Stimulated activated CD8-positive, alpha-beta memory T cell treated with anti-CD3 and anti-CD28 coated beads, Interleukin-4, amount 100 ng/mL, for 24 hours (primary cell): Measurements from ENCODE around the gene TTLL8.
"Not testable (repeated sequence)": the region's sequence is repeated elsewhere in the genome, so short reads cannot be mapped to it uniquely, and the experiment has no call there.

Source experiments
- DNase-seq: peaks from one replicate; pipeline ENCODE4 v3.0.0-alpha.2; 2020; ENCODE audit warnings: low read depth

The TTLL8 gene

GRCh38 chr22:50058061-50058905 lies at the start of gene TTLL8:
TSS of gene TTLL8 (minus strand) at chr22:50058298.
- no peak for DNase-seq

DNA sequence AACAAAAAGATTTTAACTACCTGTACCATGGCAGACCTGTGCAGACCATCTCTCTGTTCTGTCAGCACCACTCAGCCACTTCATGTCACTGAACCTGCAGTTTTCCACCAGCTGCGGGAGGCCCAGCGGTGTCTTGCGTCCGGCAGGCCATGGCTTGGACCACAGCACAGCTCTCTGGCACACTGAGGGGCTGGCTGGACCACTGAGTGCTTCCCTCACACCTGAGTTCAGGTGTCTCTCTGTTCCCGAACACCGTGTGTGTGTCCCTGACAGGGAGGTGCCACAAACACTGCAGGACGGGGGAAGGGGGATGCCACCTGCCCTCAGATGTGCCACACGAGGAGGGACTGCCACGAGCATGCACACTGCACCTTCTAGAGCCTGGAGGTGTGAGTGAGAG lies 49.4 kb upstream of the TTLL8 start:
- DNase-seq: no peak

- DNase-seq: no peak
Measured at GRCh38 chr22:50105208-50106100, 47.4 kb upstream of the TTLL8 start.

DNA sequence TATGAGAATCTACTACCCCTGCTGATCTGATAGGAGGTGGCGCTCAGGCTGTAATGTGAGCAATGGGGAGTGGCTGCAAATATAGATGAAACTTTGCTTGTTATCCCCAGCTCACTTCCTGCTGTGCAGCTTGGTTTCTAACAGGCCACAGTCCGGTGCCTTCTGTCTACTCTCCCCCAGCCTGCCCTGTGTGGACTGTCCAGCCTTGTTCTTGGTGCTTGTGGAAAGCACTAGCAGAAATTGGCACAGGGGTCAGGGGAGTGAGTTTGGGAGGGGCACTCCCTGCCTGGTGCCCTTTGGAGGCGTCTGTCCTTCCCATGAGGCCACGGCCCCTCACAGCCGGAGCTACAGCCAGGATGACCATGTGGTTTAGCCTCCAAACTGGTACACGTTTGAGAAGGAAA lies 46.0 kb upstream of the TTLL8 start:
- no peak for DNase-seq

GRCh38 chr22:50102946-50103345 lies 44.8 kb upstream of the TTLL8 start:
- no peak for DNase-seq

- DNase-seq: no peak
Measured at GRCh38 chr22:50101870-50102565, 43.9 kb upstream of the TTLL8 start.

- no peak for DNase-seq
Measured at GRCh38 chr22:50098052-50098451, 40.0 kb upstream of the TTLL8 start.

- no peak for DNase-seq
Measured at GRCh38 chr22:50092342-50092741, 34.2 kb upstream of the TTLL8 start.

DNA sequence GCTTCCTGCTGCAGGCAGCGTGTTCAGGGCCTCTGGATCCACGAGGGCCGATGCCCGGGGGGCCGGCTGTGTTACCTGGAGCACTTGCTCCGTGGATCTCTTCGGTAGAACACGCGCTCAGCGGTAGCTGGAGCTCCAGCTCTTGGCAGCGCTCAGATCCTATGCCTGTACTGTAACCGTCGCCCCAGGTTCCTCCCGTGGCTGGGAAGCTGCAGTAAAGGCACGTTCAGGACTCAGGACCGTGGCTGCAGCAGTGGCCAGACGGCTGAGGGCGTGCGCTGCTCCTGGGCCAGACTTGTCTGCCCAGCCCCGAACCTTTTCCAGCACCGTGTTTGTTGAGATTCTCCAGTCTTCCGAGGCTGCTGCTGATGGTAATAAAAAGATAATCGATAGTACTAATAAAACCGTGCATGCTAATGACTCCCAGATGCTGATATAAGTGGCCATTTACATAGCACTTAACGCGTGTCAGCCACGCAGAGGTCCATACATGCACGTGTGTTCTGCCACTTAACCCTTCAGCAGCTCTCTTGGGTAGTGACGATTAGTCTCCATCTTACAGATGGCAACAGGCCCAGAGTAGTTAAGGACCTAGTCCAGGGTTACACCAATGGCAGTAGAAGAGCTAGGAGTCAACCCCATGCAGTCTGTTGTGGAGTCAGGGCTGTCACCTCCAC lies 33.1 kb upstream of the TTLL8 start:
- DNase-seq: no peak

GRCh38 chr22:50090412-50090714 lies 32.3 kb upstream of the TTLL8 start:
- no peak for DNase-seq

GRCh38 chr22:50089682-50090411 lies 31.7 kb upstream of the TTLL8 start, which contains the start of gene MOV10L1:
TSS of gene MOV10L1 (plus strand) at chr22:50090006. CDS start at chr22:50090089, 83 bp downstream.
- no peak for DNase-seq

DNA sequence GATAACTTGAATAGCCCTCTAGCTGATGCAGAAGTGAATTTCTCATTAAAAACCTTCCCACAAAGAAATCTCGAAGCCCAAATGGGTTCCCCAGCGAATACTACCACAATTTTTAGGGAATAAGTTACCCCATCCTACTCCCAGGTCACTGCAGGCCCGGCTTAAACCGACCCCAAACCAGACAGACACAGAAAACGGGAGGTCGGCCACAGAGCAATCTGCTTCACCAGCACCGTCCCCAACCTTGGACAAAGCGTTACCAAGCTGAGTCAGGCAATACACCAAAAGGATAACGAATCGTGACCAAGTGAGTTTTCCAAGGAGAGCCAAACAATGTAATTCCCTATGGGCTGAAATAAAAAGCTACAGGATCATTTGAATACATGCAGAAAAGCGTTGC lies 31.1 kb upstream of the TTLL8 start:
- DNase-seq: no peak

GRCh38 chr22:50088096-50088495 lies 30.0 kb upstream of the TTLL8 start:
- no peak for DNase-seq

DNA sequence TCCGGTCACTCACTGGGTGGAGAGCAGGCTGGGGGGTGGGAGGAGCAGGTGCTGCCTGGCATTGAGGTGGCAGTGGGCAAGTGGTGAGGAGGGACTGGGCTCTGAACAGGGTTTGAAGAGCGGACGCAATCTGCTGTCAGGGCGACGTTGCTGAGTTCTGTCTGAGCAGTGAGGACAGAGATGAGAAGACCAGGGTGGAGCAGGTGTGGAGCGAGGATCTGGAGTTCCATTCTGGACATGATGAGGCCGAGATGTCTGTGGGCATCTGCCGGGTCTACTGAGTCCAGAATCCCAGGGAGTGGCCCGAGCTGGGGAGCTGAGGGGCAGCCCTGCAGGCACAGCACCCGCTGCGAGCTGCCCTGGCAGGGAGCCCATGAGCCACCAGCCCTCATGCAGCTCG lies 29.5 kb upstream of the TTLL8 start:
- DNase-seq: no peak

DNA sequence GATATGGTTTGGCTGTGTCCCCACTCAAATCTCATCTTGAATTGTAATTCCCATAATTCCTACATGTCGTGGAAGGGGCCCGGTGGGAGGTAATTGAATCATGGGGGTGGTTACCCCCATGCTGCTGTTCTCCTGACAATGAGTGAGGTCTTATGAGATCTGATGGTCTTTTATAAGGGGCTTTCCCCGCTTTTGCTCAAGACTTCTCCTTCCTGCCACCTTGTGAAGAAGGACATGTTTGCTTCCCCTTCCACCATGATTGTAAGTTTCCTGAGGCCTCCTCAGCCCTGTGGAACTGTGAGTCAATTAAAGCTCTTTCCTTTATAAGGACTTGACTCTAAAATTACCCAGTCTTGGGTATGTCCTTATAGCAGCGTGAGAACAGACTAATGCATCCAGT lies 28.9 kb upstream of the TTLL8 start:
- not testable (repeated sequence) for DNase-seq

- DNase-seq: no peak
Measured at GRCh38 chr22:50086526-50086925, 28.4 kb upstream of the TTLL8 start.

DNA sequence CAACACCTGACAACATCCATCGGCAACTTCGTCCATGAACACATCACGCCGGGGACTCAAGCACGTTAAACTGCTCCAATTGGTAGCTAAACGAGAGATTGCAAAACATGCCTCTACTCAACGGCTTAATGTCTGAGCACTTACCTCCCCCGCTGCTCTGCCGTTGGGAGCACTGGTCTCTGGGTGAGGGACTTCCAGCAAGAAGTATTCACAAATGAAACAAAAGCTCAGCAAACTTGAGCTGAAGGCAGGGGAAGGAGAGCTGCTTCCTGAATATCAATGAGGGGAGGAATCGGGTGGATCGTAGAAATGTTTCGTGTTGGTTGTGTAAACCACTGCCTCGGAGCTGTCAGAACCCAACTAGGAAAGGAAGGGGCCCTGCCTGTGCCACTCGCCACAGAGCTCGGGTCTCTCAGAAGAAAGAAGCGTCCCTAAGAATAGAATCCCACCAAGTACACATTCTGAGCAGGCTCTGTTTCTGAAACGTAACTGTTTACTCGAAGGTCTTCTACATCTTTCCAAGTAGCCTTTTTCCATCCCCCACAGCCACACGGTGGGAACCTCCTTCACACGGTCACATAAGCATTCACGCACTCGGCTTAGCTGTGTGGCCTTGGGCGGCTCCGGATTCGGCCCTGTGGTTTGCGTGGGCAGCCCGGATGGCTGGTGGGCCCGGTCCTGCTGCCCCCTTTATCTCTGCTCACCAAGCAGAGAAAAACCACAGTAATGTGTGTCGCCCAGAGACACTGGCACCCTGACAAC lies 27.3 kb upstream of the TTLL8 start, which contains the start of gene MLC1:
Gene MLC1, minus strand, starts transcription at position 216 of the 762 bp plus-strand sequence. CDS start 524 bp downstream, outside the sequence.
- no peak for DNase-seq

- no peak for DNase-seq
Measured at GRCh38 chr22:50084614-50085021, 26.5 kb upstream of the TTLL8 start.

DNA sequence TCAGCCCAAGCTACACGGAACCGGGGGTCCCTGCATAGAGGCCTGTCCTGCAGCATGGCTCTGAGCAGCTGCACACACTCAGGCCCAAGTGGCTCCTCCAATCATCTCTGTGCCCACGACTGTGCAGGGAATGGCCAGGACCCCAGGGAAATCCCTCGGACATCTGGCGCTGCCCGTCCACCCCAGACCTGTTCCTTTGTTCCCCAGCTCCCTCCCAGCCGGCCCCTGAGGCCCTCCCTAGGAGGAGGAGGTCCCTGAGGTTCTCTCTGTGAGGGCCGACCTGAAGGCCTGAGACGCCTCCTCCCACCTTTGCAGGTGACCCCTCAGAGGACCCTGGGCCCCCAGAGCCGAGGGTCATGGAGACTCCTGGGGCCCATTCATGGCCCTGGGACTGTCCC lies 26.0 kb upstream of the TTLL8 start:
- DNase-seq: no peak

DNA sequence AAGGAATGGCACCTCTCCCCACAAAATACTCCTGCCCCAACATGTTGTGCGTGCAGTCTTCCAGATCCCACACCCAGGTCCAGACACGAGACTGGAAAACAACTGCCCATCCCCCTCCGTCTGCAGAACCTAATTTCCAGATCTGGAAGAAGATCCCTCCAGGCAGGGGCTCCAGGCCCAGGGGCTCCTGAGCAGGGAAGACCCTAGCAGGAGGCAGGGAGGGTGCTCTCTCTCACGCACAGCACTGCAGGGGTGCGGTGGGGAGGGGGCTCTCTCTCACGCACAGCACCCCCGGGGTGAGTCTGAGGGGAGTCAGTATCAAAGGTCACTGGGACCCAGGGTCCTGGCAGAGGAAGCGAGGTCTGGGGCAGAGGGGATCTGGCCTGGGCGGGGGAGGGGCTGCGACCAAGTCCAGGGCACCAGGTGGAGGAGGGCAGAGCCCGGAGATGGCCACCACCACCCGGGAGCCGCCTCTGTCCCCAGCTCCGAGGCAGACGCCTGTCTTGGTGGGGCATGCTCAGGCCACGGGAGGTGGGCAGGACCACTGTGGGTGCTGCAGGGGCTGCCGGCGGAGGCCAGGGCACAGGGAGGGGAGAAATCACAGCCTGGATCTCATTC lies 25.5 kb upstream of the TTLL8 start:
- no peak for DNase-seq
